Measurements from ENCODE around the gene EDN1.
A peak's percentile ranks its signal among the peaks of the same experiment; 100 is the strongest.

The EDN1 gene

DNA sequence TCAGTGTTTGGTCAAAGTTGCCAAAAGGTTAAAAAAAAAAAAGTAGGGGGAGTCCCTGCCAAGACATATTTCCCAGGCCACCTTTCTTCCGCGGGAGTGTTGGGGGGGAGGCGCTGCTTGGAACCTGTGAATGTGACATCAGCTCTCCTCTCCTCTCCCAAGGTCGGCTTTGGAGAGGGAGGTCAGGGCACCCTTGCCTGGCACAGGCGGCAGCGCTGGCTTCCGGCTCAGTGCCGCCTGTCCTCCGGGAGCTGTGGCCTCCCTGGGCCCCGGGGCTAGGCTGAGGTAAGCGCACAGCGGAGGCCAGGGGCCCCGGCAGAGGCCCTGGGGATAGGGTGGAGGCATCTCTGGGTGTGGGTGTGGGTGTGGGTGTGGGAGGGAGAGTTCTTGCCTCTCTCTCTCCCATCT lies 1.9 kb upstream of the EDN1 start:
- no peak overlapping the region for H3K4me3 ChIP-seq (replicated peaks; ENCODE audit: low read depth, low read length)
- DNase-seq (ENCODE audit: low read depth) = no peak
- TF ChIP-seq, protein P1, sequence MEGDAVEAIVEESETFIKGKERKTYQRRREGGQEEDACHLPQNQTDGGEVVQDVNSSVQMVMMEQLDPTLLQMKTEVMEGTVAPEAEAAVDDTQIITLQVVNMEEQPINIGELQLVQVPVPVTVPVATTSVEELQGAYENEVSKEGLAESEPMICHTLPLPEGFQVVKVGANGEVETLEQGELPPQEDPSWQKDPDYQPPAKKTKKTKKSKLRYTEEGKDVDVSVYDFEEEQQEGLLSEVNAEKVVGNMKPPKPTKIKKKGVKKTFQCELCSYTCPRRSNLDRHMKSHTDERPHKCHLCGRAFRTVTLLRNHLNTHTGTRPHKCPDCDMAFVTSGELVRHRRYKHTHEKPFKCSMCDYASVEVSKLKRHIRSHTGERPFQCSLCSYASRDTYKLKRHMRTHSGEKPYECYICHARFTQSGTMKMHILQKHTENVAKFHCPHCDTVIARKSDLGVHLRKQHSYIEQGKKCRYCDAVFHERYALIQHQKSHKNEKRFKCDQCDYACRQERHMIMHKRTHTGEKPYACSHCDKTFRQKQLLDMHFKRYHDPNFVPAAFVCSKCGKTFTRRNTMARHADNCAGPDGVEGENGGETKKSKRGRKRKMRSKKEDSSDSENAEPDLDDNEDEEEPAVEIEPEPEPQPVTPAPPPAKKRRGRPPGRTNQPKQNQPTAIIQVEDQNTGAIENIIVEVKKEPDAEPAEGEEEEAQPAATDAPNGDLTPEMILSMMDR (IDR thresholded peaks at IDR 0.05; ENCODE audit: low read length, missing control alignments) = no peak

- H3K4me3 ChIP-seq (replicated peaks; ENCODE audit: low read depth, low read length) = peak overlapping the region; percentile 66
- TF ChIP-seq, protein P1 (IDR thresholded peaks at IDR 0.05; ENCODE audit: low read length, missing control alignments) = no peak
- DNase-seq (ENCODE audit: low read depth) = no peak
Measured at GRCh38 chr6:12288914-12289313, 1.2 kb upstream of the EDN1 start.

DNA sequence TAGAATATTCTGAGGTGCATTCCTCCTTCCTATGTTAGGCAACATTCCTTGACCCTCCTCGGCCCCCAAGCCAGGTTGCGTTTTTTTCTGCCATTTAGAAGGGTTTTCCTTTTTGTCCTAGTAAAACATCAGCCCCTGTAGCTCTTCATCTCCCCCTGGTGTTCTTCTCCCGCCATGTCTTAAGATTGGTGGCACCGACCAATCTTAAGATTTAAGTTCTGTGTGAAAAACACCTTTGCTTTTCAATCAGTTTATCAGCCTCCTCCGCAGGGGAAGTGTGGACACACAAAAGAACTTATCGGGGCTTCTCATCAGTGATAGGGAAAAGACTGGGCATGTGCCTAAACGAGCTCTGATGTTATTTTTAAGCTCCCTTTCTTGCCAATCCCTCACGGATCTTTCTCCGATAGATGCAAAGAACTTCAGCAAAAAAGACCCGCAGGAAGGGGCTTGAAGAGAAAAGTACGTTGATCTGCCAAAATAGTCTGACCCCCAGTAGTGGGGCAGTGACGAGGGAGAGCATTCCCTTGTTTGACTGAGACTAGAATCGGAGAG lies 719 bp upstream of the EDN1 start:
- peak overlapping the region; percentile 66 for H3K4me3 ChIP-seq (replicated peaks; ENCODE audit: low read depth, low read length)
- DNase-seq (ENCODE audit: low read depth) = peak; percentile 81
- TF ChIP-seq, protein P1 (IDR thresholded peaks at IDR 0.05; ENCODE audit: low read length, missing control alignments) = peak; percentile 90

GRCh38 chr6:12291071-12291838 lies 1.1 kb downstream of the EDN1 start:
- H3K4me3 ChIP-seq (replicated peaks; ENCODE audit: low read depth, low read length) = peak overlapping the region; percentile 66
- no peak for DNase-seq (ENCODE audit: low read depth)
- TF ChIP-seq, protein P1 (IDR thresholded peaks at IDR 0.05; ENCODE audit: low read length, missing control alignments) = no peak

DNA sequence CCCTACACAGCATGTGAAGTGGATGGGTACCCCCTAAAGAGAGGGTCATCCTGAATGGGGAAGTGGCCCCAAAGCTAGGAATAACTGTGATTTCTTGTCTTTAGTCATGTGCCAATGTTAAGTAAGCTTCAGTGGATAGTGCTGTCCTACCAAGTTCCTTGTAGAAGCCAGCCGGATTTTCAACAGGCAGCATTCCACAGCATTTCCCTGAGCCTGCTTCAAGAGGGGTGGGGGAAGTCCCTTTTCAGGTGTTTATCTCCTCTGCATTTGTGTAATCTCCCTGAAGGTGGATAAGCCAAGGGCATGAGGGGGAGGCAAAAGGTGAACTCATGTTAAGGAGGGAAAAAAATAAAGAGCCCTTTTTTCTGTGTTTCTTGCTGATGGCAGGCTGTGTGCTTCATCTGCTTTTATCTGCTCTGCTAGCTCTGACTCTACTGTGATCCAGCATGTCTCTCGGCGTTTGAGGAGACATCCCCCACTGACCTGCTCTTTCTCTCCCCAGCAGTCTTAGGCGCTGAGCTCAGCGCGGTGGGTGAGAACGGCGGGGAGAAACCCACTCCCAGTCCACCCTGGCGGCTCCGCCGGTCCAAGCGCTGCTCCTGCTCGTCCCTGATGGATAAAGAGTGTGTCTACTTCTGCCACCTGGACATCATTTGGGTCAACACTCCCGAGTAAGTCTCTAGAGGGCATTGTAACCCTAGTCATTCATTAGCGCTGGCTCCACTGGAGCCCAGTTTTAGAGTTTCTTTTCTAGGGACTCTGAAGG lies 1.9 kb downstream of the EDN1 start:
- H3K4me3 ChIP-seq (replicated peaks; ENCODE audit: low read depth, low read length) = peak overlapping the region; percentile 66
- peak; percentile 62 for DNase-seq (ENCODE audit: low read depth)
- TF ChIP-seq, protein P1 (IDR thresholded peaks at IDR 0.05; ENCODE audit: low read length, missing control alignments) = peak; percentile 36

DNA sequence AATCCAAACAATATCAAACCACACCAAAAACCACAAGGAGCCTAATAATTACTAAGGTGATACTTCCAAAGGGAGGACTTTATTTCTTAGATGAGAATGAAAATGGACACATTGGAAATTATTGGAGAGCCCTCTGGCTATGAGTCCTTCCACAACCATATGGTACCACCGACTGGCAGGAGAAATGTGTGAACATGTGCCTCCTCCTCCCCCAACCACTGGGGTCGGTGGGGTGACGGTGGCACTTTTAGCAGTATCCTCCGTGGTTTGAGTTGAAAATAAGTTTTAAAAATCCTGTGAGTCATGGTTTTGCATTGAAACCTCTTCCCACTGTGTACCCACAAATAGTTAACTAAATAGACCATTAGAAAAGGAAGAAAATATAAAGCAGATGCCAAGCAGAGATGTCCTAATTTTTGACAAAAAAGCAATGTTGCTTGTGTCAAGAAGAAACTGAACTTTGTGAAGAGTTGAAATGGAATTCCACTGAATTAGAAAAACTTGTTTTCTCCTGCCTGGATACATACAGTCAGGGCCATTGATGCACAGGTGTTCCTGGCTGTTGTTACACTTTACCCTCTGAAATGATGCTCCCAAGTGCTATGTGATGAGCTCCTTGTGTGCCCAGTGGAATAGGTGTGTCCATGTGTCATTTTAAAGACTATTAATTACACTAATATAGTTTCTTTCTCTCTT lies 3.2 kb downstream of the EDN1 start:
- no peak for DNase-seq (ENCODE audit: low read depth)
- TF ChIP-seq, protein P1 (IDR thresholded peaks at IDR 0.05; ENCODE audit: low read length, missing control alignments) = no peak
- peak overlapping the region; percentile 66 for H3K4me3 ChIP-seq (replicated peaks; ENCODE audit: low read depth, low read length)

Measured in fibroblast of pulmonary artery (primary cell).